ENCODE data around the gene AGAP6. TPM values are rescaled to one million over a fixed set of nuclear protein-coding genes. Genes with fewer than 3 reads are reported as not detected.
"Not testable (repeated sequence)": the region's sequence is repeated elsewhere in the genome, so short reads cannot be mapped to it uniquely, and the experiment has no call there.

Gene AGAP6
- 10 to 100 TPM; 27.1 to 30.0 TPM for total RNA-seq

DNA sequence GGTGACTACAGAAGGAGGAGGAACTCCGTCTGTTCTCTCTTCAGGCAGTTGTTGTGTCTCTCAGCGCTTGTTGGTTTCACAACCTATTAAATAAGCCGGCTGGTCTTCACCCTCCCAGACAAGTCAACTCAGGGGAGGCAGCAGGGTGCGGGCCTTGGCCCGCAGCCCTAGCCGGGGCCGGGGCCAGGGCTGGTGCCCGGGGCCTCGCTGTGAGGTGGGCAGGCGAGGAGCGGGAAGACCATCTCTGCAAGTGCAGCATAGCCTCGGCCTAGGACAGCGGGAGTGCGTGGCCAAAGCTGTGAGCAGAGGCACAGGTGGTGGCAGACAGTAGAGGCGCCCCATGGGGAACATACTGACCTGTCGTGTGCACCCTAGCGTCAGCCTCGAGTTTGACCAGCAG lies at the start of gene AGAP6:
AGAP6 (plus strand) TSS at position 31 of the 400 bp plus-strand sequence; CDS start at position 341, 310 bp downstream.
- H3K36me3 Mint-ChIP-seq (ENCODE audit: low read depth); H3K27me3 Mint-ChIP-seq; H3K4me3 Mint-ChIP-seq; H3K4me1 Mint-ChIP-seq; DNase-seq; H3K27ac Mint-ChIP-seq; CTCF ChIA-PET; H3K9me3 Mint-ChIP-seq; POLR2A ChIA-PET: not testable (repeated sequence)

DNA sequence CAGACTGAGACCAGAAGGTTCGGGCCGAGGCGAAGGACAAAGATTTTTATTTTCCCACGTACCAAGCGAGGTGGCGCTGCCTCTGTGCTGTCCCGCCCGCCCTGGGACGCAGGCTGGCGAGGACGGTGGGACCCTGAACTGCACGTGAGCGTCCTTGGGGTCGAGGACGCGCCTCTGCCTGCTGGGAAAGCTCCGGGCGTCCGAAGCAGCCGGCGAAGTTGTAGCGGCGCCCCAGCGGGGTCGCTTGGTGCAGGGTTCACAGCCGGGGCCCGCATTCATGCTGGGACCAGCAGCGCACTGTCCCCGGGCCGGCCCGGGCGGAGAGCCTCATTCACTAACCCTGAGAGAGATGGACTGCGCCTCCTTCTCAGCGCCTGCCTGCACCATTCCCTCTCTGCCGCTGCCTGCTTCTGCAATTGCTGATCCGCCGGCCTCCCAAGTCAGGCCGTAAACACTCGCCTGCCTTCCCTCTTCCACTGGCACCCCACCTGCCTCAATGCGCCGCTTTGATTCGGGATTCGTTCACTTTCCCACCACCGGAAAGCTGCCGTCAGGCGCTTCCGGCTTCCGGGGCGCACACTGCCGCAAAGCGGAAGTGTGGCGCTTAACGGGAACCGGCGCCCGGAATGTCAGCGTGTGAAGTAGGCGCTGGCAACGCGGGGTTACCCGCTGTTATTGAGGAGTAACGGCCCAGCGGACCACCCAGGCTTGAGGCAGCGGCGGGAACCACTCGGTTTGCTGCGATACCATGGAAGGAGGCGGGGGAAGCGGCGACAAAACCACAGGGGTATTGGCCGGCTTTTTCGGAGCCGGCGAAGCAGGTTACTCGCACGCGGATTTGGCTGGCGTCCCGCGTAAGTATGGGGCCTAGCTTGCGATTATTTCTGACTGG lies 46.5 kb upstream of the AGAP6 start, which contains the start of the genes PARG and TIMM23B:
PARG (minus strand) TSS at position 581 of the 892 bp plus-strand sequence; CDS start at position 279, 302 bp downstream.
TIMM23B (plus strand) TSS at position 607 of the 892 bp plus-strand sequence; CDS start at position 749, 142 bp downstream.
- POLR2A ChIA-PET, H3K9me3 Mint-ChIP-seq, CTCF ChIA-PET, H3K27me3 Mint-ChIP-seq: not testable (repeated sequence)
- H3K36me3 Mint-ChIP-seq (ENCODE audit: low read depth): peaks cover 21% of the 10 kb centered on the region
- H3K27ac Mint-ChIP-seq: peak within 1 kb of the TSS; percentile 92
- peak within 1 kb of the TSS; percentile 97 for H3K4me3 Mint-ChIP-seq
- peak; percentile 89 for DNase-seq
- peaks cover 45% of the 10 kb centered on the region for H3K4me1 Mint-ChIP-seq

DNA sequence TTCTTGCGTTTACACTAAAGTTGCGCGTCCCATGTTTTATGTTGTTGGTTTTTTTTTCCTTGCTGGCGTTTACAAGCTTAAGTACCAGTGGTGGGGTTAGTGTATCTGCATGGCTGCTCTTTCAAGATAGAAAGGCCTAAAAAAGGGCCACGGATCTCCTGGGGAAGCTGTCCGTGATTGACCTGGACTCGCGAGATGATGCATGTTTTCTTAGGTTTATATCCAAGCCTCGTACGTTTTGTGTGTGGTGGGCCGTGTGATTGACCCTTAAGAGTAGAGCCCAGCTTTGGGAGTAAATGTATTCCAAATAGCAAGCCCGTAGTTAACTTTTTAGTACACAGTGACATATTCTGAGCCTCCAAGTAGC lies 45.9 kb upstream of the AGAP6 start:
- peaks cover 45% of the 10 kb centered on the region for H3K4me1 Mint-ChIP-seq
- peaks cover 25% of the 10 kb centered on the region for H3K36me3 Mint-ChIP-seq (ENCODE audit: low read depth)
- H3K4me3 Mint-ChIP-seq: peak overlapping the region; percentile 97
- H3K9me3 Mint-ChIP-seq, CTCF ChIA-PET, DNase-seq, POLR2A ChIA-PET, H3K27me3 Mint-ChIP-seq: not testable (repeated sequence)
- H3K27ac Mint-ChIP-seq: peak overlapping the region; percentile 92

DNA sequence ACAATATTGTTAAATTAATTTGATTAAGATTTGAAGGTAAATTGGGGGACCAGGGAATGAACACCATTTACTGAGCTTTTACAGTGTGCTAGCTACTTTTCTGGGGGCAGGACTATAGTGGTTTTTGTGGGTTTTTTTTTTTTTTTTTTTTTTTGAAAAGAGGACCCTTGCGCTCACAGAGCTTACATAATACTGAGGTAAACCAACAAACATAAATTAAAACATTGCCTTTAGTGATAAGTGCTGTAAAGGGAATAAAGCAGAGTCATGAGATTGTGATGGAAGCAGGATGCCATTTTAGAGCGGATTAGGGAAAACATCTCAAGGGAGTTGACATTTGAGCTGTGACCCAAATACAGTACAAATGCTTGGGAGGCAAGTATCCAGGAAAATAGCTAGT lies 44.6 kb upstream of the AGAP6 start:
- Mint-ChIP-seq H3K36me3 (ENCODE audit: low read depth) (peaks cover 27% of the 10 kb centered on the region), H3K4me3 (peak overlapping the region; percentile 2), H3K27ac (peak overlapping the region; percentile 65), H3K4me1 (peaks cover 39% of the 10 kb centered on the region)
- H3K27me3 Mint-ChIP-seq, H3K9me3 Mint-ChIP-seq, DNase-seq, CTCF ChIA-PET, POLR2A ChIA-PET: not testable (repeated sequence)

DNA sequence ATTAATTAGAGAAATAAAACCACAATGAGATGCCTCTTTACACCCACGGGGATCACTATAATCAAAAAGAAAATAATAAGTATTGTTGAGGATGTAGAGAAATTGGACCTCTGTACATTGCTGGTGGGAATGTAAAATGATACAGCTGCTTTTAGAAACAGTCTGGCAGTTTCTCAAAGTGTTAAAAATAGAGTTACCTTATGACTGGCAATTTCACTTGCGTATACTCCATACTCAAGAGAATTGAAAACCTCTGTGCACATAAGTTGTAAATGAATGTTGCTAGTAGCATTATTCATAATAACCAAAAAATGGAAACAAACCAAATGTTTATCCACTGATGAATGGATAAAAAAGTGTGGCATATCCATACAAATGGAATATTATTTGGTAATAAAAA lies 40.1 kb upstream of the AGAP6 start:
- H3K4me3 Mint-ChIP-seq, H3K27ac Mint-ChIP-seq, DNase-seq, H3K27me3 Mint-ChIP-seq, CTCF ChIA-PET, H3K9me3 Mint-ChIP-seq, POLR2A ChIA-PET: not testable (repeated sequence)
- Mint-ChIP-seq H3K4me1 (peaks cover 20% of the 10 kb centered on the region), H3K36me3 (ENCODE audit: low read depth) (peaks cover 28% of the 10 kb centered on the region)

DNA sequence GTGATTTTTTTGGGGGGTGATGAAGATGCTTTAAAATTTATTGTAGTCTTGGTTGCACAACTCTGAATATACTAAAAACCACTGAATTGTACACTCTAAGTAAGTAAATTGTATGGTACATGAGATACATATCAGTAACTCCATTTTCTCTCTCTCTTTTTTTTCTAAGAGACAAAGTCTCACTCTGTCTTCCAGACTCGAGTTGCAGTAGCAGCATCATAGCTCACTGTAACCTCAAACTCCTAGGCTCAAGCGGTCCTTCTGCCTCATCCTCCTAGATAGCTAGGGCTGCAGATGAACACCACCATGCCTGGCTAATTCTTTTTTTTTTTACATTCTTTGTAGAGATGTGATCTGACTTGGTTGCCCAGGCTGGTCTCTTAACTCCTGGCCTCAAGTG lies 39.5 kb upstream of the AGAP6 start:
- H3K27ac Mint-ChIP-seq, H3K9me3 Mint-ChIP-seq, H3K27me3 Mint-ChIP-seq, H3K4me3 Mint-ChIP-seq, POLR2A ChIA-PET, CTCF ChIA-PET, DNase-seq: not testable (repeated sequence)
- H3K4me1 Mint-ChIP-seq: peaks cover 15% of the 10 kb centered on the region
- H3K36me3 Mint-ChIP-seq (ENCODE audit: low read depth): peaks cover 28% of the 10 kb centered on the region

DNA sequence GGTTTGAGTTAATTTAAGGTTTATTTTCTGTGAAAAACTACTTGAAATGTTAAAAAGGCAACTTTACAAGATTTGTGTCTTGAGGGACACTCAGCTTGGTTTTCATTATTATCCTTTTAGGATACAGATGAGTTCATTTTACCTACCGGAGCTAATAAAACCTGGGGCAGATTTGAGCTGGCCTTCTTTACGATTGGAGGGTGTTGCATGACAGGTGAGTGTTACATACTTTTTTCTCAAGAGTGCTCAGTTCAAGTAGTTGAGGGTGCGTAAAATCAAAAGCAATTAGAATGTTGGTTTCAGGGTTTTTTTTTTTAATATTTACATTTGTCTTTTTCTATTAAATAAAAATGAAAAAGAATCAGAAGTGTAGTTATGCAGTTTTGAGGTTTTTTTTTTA lies 36.2 kb upstream of the AGAP6 start:
- peaks cover 18% of the 10 kb centered on the region for H3K36me3 Mint-ChIP-seq (ENCODE audit: low read depth)
- DNase-seq, POLR2A ChIA-PET, H3K9me3 Mint-ChIP-seq, H3K27me3 Mint-ChIP-seq, H3K4me1 Mint-ChIP-seq, CTCF ChIA-PET, H3K27ac Mint-ChIP-seq, H3K4me3 Mint-ChIP-seq: not testable (repeated sequence)

DNA sequence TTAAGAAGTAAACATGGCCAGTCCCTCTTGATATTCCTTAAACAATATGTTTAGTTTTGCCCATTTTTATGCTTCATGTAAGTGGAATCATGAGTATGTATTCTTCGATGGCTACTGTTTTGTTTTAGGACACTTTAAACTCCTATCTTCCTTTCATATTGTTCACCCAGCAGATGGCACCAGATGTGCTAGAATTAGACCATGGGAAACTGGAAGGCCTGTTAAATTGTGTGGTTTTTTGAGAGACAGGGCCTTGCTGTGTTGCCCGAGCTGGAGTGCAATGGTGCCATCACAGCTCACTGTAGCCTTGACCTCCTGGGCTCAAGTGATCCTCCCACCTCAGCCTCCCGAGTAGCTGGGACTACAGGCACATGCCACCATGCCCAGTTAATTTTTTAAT lies 35.1 kb upstream of the AGAP6 start:
- CTCF ChIA-PET, H3K4me1 Mint-ChIP-seq, H3K9me3 Mint-ChIP-seq, H3K27me3 Mint-ChIP-seq, H3K27ac Mint-ChIP-seq, POLR2A ChIA-PET, H3K4me3 Mint-ChIP-seq: not testable (repeated sequence)
- peaks cover 19% of the 10 kb centered on the region for H3K36me3 Mint-ChIP-seq (ENCODE audit: low read depth)
- peak; percentile 11 for DNase-seq

DNA sequence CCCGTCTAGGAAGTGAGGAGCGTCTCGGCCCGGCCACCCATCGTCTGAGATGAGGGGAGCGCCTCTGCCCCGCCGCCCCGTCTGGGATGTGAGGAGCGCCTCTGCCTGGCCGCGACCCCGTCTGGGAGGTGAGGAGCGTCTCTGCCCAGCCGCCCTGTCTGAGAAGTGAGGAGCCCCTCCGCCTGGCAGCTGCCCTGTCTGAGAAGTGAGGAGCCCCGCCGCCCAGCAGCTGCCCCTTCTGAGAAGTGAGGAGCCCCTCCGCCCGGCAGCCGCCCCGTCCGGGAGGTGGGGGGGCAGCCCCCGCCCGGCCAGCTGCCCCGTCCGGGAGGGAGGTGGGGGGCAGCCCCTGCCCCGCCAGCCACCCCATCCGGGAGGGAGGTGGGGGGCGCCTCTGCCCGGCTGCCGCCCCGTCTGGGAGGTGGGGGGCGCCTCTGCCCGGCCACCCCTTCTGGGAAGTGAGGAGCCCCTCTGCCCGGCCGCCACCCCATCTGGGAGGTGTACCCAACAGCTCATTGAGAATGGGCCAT lies 17.8 kb upstream of the AGAP6 start:
- POLR2A ChIA-PET, H3K4me1 Mint-ChIP-seq, CTCF ChIA-PET, H3K4me3 Mint-ChIP-seq, DNase-seq, H3K27me3 Mint-ChIP-seq, H3K9me3 Mint-ChIP-seq, H3K27ac Mint-ChIP-seq: not testable (repeated sequence)
- peaks cover 13% of the 10 kb centered on the region for H3K36me3 Mint-ChIP-seq (ENCODE audit: low read depth)

DNA sequence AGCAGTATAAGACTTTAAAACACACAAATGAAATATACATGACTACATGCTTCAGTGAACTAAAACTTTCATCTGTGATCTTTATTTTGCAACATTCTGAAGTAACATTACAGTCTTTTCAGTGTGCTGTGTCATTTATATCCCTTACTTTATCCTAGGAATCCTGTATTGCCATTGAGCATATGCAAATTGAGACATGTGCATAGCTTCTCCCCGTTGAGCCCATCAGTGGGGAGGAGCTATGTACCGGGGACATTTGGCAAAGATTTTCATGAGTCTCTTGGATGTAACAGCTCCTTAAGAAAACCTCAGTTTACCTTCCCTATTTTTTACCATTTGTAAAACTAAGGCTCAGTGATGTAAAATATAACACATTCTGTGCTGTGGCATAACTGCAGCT lies 16.7 kb upstream of the AGAP6 start:
- POLR2A ChIA-PET, CTCF ChIA-PET, H3K27ac Mint-ChIP-seq, H3K9me3 Mint-ChIP-seq, H3K4me3 Mint-ChIP-seq, H3K4me1 Mint-ChIP-seq, DNase-seq, H3K27me3 Mint-ChIP-seq: not testable (repeated sequence)
- H3K36me3 Mint-ChIP-seq (ENCODE audit: low read depth): peaks cover 13% of the 10 kb centered on the region

DNA sequence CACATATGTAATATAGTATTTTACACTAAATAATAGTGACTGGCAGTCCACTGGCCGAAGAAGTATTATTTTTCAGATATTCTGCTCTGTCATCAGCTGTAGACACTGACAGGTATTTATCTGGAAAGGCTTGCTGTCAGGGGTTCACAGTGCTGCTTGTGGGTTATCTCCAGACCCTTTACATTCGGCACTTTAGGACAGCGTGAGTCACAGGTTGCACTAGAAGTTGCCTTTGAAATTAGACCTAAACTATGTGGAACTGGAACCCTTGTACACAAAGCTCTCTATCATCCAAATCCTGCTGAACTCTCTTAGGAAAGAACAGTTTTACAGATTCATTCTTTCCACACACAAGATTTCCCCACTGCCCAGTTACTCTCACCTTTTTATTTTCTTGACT lies 16.1 kb upstream of the AGAP6 start:
- DNase-seq, POLR2A ChIA-PET, H3K9me3 Mint-ChIP-seq, H3K4me1 Mint-ChIP-seq, H3K4me3 Mint-ChIP-seq, H3K27ac Mint-ChIP-seq, CTCF ChIA-PET, H3K27me3 Mint-ChIP-seq: not testable (repeated sequence)
- peaks cover 13% of the 10 kb centered on the region for H3K36me3 Mint-ChIP-seq (ENCODE audit: low read depth)

DNA sequence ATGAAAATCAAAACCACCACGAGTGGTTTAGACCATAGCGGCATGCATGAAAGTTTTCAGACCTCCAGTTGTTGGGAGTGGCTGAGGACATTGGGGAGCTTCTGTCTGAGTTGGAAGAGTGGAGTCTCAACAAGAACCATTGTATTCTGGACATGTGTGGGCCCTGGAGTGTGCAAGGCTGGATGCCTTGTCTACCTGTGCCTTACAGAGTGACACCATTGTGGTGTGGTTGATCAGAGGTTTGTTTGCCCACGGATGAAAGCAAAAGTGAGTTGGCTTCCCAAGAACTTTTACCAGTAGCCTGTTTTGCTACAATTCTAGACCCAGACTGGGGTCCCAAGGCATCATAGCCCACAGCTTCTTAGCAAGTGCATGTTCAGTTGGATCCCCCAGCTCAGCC lies 10.4 kb upstream of the AGAP6 start:
- H3K27me3 Mint-ChIP-seq; DNase-seq; H3K36me3 Mint-ChIP-seq (ENCODE audit: low read depth); H3K4me3 Mint-ChIP-seq; CTCF ChIA-PET; H3K9me3 Mint-ChIP-seq; POLR2A ChIA-PET; H3K27ac Mint-ChIP-seq; H3K4me1 Mint-ChIP-seq: not testable (repeated sequence)

DNA sequence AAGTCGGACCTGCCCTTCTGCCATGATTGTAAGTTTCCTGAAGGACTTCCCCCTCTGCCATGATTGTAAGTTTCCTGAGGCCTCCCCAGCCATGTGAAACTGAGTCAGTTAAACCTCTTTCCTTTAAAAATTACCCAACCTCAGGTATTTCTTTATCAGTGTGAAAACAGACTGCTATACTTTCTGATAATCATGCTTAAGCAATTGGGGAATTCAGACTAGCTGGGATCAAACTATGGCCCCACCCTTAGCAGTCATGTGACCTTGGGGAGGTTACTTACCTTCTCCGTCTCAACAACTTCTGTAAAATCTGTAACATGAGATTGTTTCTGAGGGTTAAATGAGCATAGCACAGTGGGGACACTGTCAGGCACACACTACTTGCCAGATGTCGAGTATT lies 999 bp upstream of the AGAP6 start:
- POLR2A ChIA-PET; H3K27ac Mint-ChIP-seq; H3K36me3 Mint-ChIP-seq (ENCODE audit: low read depth); H3K4me1 Mint-ChIP-seq; H3K27me3 Mint-ChIP-seq; CTCF ChIA-PET; H3K4me3 Mint-ChIP-seq; H3K9me3 Mint-ChIP-seq; DNase-seq: not testable (repeated sequence)

DNA sequence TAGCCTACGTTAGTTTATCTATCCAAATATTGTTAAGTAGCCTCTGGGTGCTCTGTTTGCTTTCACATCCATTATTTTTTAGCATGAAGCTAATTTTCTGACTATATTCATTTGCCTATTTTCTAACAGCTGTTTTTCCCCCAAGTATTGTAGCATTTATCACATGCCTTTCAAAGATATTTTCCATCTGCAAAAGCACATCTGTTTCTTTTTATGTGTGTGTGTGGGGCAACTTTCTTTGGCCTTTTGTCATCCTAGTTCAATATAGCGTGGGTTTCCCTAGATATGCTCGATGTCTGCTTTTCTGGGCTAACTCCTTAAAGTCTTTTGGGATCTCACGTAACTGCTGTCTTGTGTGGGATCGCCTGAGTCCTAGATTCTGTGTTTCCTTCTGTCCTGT lies 7.1 kb downstream of the AGAP6 start:
- H3K9me3 Mint-ChIP-seq; H3K4me3 Mint-ChIP-seq; H3K4me1 Mint-ChIP-seq; H3K36me3 Mint-ChIP-seq (ENCODE audit: low read depth); H3K27ac Mint-ChIP-seq; H3K27me3 Mint-ChIP-seq; DNase-seq; CTCF ChIA-PET; POLR2A ChIA-PET: not testable (repeated sequence)
